Osteocyte (in vitro differentiated cells): ENCODE results near the gene ZC3H15. TPM values are rescaled to one million over a fixed set of nuclear protein-coding genes. Genes with fewer than 3 reads are reported as not detected.

Experiments
- DNase-seq: peaks from one replicate; pipeline ENCODE4 v3.0.0; 2021; ENCODE audit warnings: mixed read lengths; ENCODE audit not compliant: unreplicated experiment; ENCODE audit errors: extremely low spot score
- H3K27ac Mint-ChIP-seq: one replicate; pipeline ENCODE4 v1.8.0; 2021; ENCODE audit warnings: mild to moderate bottlenecking, mixed read lengths; ENCODE audit not compliant: unreplicated experiment
- H3K27me3 Mint-ChIP-seq: one replicate; pipeline ENCODE4 v1.8.0; 2021; ENCODE audit warnings: mixed read lengths; ENCODE audit not compliant: unreplicated experiment
- H3K36me3 Mint-ChIP-seq: one replicate; pipeline ENCODE4 v1.8.0; 2021; ENCODE audit warnings: mixed read lengths; ENCODE audit not compliant: unreplicated experiment
- H3K4me1 Mint-ChIP-seq: one replicate; pipeline ENCODE4 v1.8.0; 2021; ENCODE audit warnings: mixed read lengths; ENCODE audit not compliant: unreplicated experiment
- H3K4me3 Mint-ChIP-seq: one replicate; pipeline ENCODE4 v1.8.0; 2021; ENCODE audit warnings: mild to moderate bottlenecking, moderate library complexity, mixed read lengths; ENCODE audit not compliant: unreplicated experiment
- H3K9me3 Mint-ChIP-seq: one replicate; pipeline ENCODE4 v1.8.0; 2021; ENCODE audit warnings: mixed read lengths; ENCODE audit not compliant: unreplicated experiment
- CTCF ChIP-seq: fragments of 200-600 bp; sonication (generic); IDR thresholded peaks from 2 replicates; pipeline ENCODE4 v1.5.0; 2021; ENCODE audit warnings: antibody characterized with exemption, mild to moderate bottlenecking, moderate library complexity
- total RNA-seq: library from RNA; stranded (reverse); gene quantifications from 2 replicates; pipeline ENCODE4 v1.2.1, GENCODE V29; 2021

Gene ZC3H15
- total RNA-seq, 1 donor from 2014 or later, result 43.7 TPM

- no peak for TF ChIP-seq CTCF
- no peak overlapping the region for H3K27ac Mint-ChIP-seq
- H3K4me3 Mint-ChIP-seq, result no peak overlapping the region
- peaks cover 38% of the 10 kb centered on the region for H3K36me3 Mint-ChIP-seq
- peaks cover 3% of the 10 kb centered on the region for H3K4me1 Mint-ChIP-seq
- H3K27me3 Mint-ChIP-seq, result no peaks in the 10 kb centered on the region
- no peak for DNase-seq
- no peaks in the 10 kb centered on the region for H3K9me3 Mint-ChIP-seq
Observed at GRCh38 chr2:186508263-186508662, 22.2 kb downstream of the ZC3H15 start.

DNA sequence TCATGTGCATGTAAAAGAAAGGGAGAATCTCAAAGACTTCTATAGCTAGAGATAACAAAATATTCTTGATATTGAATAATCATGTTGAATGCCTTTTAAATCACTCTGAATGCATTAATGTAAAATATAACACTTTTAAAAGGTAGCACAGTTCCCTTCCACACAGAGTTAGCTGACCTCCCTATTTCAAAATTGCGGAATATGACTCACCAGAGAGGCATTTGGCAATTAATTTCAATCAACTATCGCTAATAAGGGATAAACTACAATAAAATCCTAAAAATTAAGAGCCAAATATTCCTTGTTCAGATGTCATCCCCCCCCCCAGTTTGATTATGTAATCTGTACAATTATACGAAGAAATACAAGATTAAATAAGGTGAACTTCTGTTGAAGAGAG is 29.3 kb downstream of the ZC3H15 start:
- H3K9me3 Mint-ChIP-seq, result no peaks in the 10 kb centered on the region
- H3K27me3 Mint-ChIP-seq, result no peaks in the 10 kb centered on the region
- H3K27ac Mint-ChIP-seq, result no peak overlapping the region
- peaks cover 30% of the 10 kb centered on the region for H3K36me3 Mint-ChIP-seq
- no peak overlapping the region for H3K4me3 Mint-ChIP-seq
- no peak for TF ChIP-seq CTCF
- peaks cover 5% of the 10 kb centered on the region for H3K4me1 Mint-ChIP-seq
- no peak for DNase-seq

DNA sequence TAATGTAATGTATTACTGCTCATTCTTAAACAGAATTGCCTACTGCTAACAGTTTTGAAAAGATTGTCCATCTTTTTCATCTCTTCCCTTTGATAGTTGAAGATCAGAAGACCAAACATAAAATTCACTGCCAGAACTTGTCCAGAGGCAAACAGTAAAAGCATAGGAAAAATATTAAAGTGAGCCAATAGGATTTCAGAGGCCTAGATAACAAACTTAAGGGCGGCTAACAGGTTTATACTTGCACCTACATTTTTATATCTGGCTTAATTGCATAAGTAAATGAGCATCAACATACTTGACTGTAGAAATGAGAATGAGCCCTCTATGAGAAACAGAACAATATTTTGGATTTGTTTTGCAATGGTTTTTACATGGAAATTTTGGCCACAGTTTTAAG is 30.3 kb downstream of the ZC3H15 start:
- Mint-ChIP-seq H3K27ac (no peak overlapping the region), H3K4me1 (peaks cover 5% of the 10 kb centered on the region), H3K9me3 (no peaks in the 10 kb centered on the region), H3K27me3 (no peaks in the 10 kb centered on the region), H3K4me3 (no peak overlapping the region), H3K36me3 (peaks cover 31% of the 10 kb centered on the region)
- no peak for DNase-seq
- no peak for TF ChIP-seq CTCF

- no peak for TF ChIP-seq CTCF
- H3K27me3 Mint-ChIP-seq, result no peaks in the 10 kb centered on the region
- no peak overlapping the region for H3K4me3 Mint-ChIP-seq
- H3K36me3 Mint-ChIP-seq, result peaks cover 31% of the 10 kb centered on the region
- DNase-seq, result no peak
- H3K9me3 Mint-ChIP-seq, result no peaks in the 10 kb centered on the region
- H3K27ac Mint-ChIP-seq, result no peak overlapping the region
- H3K4me1 Mint-ChIP-seq, result peaks cover 5% of the 10 kb centered on the region
Observed at GRCh38 chr2:186517090-186517489, 31.0 kb downstream of the ZC3H15 start.

- H3K9me3 Mint-ChIP-seq, result no peaks in the 10 kb centered on the region
- DNase-seq, result no peak
- H3K4me3 Mint-ChIP-seq, result no peak overlapping the region
- no peak for TF ChIP-seq CTCF
- H3K4me1 Mint-ChIP-seq, result peaks cover 10% of the 10 kb centered on the region
- H3K27ac Mint-ChIP-seq, result peak overlapping the region; percentile 40
- peaks cover 30% of the 10 kb centered on the region for H3K36me3 Mint-ChIP-seq
- no peaks in the 10 kb centered on the region for H3K27me3 Mint-ChIP-seq
Observed at GRCh38 chr2:186518291-186518690, 32.2 kb downstream of the ZC3H15 start.
